Measurements from ENCODE around the gene FAM107B.

Gene FAM107B

DNA sequence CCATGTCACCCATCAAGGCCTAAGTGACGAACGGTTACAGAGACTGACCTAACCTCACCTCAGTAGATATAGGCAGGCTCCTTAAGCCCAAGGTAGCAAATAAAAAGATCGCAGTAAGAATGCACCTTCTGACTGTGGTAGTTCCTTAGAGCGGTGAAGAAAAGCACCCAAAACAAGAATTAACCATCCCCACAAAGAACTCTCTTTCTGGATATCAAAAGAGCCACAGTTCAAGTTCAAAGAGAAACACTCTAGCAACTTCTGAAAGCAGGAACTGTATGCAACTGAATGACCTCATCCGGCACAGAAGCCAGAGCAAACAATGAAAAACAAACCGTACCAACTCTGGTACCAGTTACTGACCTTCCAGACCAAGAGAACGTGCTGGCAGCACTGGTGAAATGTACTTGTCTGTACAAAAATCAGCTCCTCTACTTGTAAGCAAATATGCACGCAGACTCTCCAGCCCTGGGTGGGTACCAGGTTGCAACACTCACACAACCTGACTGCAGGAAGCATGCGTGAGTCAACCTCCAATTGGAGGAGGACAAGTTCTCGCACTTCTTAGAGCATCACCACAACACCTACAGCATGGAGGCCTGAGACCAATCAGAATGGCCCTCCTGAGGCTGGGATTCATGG lies 202.7 kb downstream of the FAM107B start:
- DNase-seq, result no peak

DNA sequence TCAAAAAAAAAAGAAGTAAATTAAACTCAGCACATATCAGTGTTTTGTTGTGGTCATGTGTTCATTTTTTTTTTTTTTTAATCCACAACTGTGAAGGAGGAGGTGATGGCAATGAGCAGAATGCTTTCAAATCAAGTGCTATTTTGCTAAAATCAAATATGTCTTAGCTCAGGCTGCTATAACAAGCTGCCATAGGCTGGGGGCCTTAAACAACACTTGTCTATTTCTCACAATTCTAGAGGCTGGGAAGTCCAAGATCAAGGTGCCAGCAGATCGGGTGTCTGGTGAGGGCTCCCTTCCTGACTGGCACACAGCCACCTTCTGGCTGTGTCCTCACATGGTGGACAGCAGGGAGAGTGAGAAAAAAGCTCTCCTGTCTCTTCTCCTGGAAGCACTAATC lies 203.9 kb downstream of the FAM107B start:
- DNase-seq, result no peak

DNA sequence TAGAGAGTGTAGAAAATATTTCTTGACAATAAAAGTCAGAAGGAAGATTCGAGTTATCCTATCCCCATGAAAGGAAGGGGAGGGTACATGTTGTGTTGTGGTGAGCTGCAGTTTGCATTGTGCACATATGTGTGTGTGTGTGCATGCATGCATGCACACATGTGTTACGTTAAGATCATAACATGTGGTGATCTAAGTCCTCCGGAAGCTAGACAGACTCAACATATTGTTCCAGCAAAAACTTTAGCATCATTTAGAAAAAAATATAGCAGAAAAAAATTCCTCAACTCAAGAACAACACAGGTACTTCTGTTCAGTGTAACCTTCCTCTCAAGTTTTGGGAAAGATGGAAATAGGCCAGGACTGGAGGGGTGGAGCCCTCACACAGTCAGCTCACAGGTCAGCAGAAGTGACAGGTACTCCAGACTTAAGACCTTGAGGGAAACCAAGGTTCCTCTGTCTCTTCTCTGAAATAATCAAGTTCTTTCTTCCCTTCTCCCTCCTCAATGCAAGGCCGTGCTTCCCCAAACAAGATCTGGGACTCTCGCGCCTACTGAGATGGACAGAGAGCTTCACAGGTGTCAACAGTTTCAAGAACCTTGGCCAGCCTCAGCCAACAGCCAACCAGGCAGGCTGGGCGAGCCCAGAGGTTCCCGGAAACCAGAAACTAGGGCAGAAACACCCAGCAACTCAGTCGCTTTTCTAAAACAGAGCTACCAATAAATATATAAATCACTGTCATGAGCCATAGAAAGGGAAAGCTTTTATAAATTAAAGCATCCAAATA lies 205.2 kb downstream of the FAM107B start:
- no peak for DNase-seq

GRCh38 chr10:14567421-14567820 lies 207.3 kb downstream of the FAM107B start:
- no peak for DNase-seq

GRCh38 chr10:14566498-14566897 lies 208.2 kb downstream of the FAM107B start:
- DNase-seq, result no peak

- no peak for DNase-seq
Observed at GRCh38 chr10:14565199-14565598, 209.5 kb downstream of the FAM107B start.

- no peak for DNase-seq
Observed at GRCh38 chr10:14564268-14564744, 210.4 kb downstream of the FAM107B start.

GRCh38 chr10:14563359-14563940 lies 211.2 kb downstream of the FAM107B start:
- DNase-seq, result no peak

DNA sequence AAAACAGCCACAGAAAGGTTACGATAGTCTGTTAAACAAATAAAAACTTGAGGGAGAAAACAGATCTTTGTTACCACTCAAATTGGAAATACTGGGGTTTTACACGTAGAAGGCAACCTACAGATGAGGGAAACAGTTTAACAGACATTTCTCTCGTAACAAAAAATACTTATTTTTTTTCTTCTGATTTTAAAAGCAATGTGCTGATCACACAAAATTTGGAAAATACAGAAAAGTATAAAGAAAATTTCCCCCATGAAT lies 211.7 kb downstream of the FAM107B start:
- no peak for DNase-seq

GRCh38 chr10:14562218-14563075 lies 212.2 kb downstream of the FAM107B start:
- DNase-seq, result no peak

DNA sequence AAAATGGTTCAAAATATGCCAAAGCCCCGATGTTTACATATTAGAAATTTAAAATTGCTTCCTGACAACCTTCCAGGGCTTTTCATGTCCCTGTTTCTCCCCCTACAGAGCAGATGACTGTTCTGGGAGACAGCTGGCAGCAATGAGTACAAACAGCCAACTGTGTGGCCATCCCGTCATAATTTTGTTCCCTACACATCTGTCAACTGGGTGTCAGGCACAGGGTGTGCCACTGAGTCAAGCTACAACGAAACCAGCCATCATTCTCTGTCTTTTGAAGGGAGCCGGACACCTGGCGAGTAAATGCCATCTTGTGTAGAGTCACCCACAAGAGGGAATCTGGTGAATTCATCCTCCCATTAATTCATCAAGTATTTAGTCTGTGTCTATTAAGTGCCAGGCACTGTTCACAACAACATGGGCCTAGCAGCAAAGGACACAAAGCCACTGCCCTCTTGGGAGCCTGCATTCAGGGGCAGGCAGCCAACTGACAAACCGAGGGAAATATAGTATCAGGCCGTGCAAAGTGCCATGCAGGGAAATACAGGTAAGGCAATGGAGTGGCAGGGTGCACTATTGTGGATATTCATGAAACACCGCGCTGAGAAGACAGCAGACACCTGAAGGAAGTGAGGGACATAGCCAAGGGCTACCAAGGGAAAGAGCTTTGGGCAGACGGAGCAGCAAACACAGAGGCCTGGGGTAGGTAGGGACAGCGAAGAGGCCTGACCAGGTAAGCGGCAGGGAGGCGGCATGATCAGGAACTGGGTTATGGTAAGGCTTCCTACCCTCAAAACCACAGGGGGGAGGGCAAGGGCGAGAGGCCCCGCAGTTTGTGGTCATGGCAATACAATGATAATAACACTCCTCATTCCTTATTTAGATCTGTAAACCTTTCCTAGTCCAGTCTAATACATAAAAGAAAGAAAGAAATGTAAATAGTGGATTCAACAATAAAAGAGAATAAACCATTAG lies 213.6 kb downstream of the FAM107B start:
- no peak for DNase-seq

DNA sequence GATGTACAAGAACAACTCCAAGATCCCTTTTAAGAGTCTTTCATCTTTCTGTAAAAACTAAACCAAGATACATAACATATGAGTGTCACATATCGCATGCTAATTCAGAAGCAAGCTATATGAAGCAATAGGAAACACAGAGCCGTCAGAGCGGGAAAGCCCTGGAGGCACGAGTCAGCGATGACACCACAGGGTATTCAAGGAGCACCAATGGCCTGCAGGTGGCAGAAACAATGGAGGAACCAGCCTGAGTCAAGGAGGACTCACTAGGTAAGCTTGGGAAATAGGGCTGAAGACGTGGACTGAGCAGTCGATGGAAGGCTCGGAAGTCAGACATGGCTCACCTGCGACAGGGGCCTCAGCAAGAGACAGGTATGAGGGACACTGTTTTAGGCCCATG lies 214.4 kb downstream of the FAM107B start:
- no peak for DNase-seq

- DNase-seq, result no peak
Observed at GRCh38 chr10:14558025-14558424, 216.7 kb downstream of the FAM107B start.

- DNase-seq, result no peak
Observed at GRCh38 chr10:14557567-14557966, 217.1 kb downstream of the FAM107B start.

DNA sequence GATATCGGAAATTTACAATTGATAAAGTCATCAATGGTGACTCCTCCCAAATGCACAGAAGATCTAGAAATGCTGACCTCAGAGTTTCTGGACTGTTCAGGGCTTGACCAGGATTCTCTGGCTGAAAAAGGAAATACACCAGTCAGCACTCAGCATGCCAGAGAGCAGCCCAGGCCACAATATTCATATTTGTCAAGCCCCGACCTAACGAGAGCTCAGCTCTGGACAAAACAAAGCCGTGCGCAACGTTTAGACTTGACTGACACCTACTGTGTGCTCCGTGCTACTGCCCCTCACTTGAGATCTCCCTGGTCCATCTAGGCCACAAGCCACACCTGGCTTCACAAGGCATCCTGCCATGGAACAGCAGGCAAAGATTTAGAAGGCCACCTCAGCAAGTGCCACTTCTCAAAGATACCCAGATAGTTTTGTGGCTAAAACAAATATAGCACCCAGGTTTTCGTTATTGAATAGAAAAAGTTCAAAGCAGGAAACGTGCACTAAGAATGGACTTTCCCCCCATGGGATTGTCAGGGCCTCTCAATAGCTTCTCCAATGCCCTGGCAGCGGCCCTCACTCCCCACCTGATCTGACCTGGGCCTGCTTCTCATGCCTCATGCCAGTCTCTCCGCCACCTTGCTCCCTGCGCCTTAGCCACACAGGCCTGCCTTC lies 218.3 kb downstream of the FAM107B start:
- no peak for DNase-seq

GRCh38 chr10:14555807-14556206 lies 218.9 kb downstream of the FAM107B start:
- no peak for DNase-seq

DNA sequence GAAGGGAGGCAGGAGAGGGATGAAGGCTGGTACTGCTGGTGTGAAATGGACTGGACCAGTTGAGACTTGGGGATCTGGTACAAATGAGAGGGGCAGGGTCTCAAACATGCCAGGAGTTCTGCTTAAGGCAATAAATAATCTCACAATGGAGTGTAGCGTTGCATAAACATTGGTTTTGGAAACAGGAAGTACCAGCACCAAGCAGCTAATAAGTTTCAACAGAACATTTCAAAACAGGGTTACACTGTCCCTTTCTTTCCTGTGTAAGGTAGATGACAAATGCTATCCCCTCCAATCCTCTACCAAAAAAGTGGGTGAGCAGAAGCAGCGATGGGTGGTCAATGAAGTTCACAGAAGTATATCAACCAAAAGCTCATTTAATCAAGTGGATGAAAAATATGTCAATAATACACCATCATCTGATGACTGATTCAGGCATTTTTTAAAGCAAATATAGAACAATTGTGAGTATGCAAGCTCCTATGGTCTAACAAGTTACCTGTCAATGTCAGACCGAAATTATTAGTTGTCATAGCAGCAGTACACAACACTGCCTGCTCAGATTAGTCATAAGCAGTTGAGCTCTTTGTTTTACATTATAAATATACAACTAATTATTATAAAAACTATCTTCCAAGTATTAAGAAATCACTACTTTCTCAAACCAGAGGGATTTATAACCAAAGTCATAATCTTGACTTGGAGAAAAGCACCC lies 220.0 kb downstream of the FAM107B start:
- DNase-seq, result no peak

DNA sequence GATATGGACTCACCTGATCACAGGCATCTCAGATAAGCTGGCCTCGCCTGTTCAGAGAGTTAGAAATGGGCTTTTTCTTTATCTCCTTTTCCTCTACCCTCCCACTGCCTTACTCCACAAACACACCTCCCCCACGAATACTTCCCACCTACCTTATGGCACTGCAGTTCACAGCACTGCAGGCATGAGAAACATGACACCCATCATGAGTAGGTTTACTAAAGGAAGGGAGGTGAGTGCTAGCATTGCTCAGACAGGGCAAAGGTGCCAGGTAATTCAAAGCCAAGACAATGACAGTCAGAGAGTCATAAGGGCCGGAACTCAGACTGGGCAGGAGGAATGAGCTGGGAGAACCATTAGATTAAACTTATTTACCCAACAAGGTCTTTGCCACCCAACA lies 220.6 kb downstream of the FAM107B start:
- no peak for DNase-seq

- no peak for DNase-seq
Observed at GRCh38 chr10:14553448-14553847, 221.2 kb downstream of the FAM107B start.

DNA sequence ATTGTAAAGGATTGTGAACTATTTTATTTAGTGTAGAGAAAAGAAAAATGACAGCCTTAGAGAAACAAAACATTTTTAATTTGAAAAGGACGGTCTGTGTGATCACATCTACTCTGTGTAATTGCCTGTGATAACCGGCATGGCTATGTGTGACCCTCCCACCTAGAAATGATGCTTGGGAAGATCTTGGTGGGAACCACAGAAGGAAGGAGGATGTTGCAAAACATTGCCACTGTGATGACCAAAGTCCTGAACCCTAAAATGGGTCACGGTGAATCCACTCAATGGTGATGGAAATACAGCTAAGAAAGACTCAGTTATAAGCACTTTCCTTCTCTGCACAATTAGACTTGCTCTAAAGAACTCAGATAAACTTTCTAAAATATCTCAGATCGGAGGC lies 222.7 kb downstream of the FAM107B start:
- DNase-seq, result no peak

GRCh38 chr10:14550471-14550981 lies 224.2 kb downstream of the FAM107B start:
- DNase-seq, result no peak
